PC-9 (cell line): ENCODE data around the gene DOCK2. TPM values are rescaled to one million over a fixed set of nuclear protein-coding genes. Genes with fewer than 3 reads are reported as not detected.

Source experiments
- BruUV-seq: library from RNA; stranded (reverse); fragments of 400-500 nt; replicated peaks from 2 replicates; lab custom pipeline; 2021; lab: Mats Ljungman, UMichigan
- CTCF ChIA-PET: fragments of 300-600 bp; sonication (Branson Sonifier 250); formaldehyde crosslinking; loops from one replicate; lab custom pipeline; 2022; ENCODE audit warnings: antibody characterized with exemption; lab: Charles Lee
- POLR2A ChIA-PET: fragments of 300-600 bp; sonication (Branson Sonifier 250); formaldehyde crosslinking; loops from one replicate; lab custom pipeline; 2022; ENCODE audit warnings: antibody characterized with exemption; ENCODE audit not compliant: unreplicated experiment; lab: Charles Lee
- DNase-seq, 2 experiments: peaks; one replicate each; pipeline versions ENCODE4 v3.0.0 to v3.0.0-alpha.2; 2015 to 2022; ENCODE audit warnings: mixed read lengths in 1 of 2
- H2AFZ ChIP-seq: fragments of 200-600 bp; sonication (generic); 2 replicates; pipeline ENCODE4 v1.8.1; 2017; ENCODE audit warnings: antibody characterized with exemption
- H3F3A ChIP-seq: fragments of 200-600 bp; sonication (generic); 2 replicates; pipeline ENCODE4 v1.8.1; 2017; ENCODE audit warnings: antibody characterized with exemption, mild to moderate bottlenecking, low read depth; ENCODE audit not compliant: insufficient read depth
- H3K27ac ChIP-seq: fragments of 200-600 bp; sonication (generic); 2 replicates; pipeline ENCODE4 v1.6.1; 2016; ENCODE audit warnings: mixed run types
- H3K27me3 ChIP-seq: fragments of 200-600 bp; sonication (generic); 2 replicates; pipeline ENCODE4 v1.6.1; 2016; ENCODE audit warnings: low read depth, mixed run types; ENCODE audit not compliant: insufficient read depth
- H3K36me3 ChIP-seq: fragments of 200-600 bp; sonication (generic); 2 replicates; pipeline ENCODE4 v1.6.1; 2016; ENCODE audit warnings: low read depth, mixed run types
- H3K4me1 ChIP-seq: fragments of 200-600 bp; sonication (generic); replicated peaks from 2 replicates; pipeline ENCODE4 v1.6.1; 2016; ENCODE audit warnings: mixed run types; ENCODE audit not compliant: insufficient read depth
- H3K4me2 ChIP-seq: fragments of 200-600 bp; sonication (generic); 2 replicates; pipeline ENCODE4 v1.6.1; 2017; ENCODE audit warnings: mixed run types
- H3K4me3 ChIP-seq: fragments of 200-600 bp; sonication (generic); 2 replicates; pipeline ENCODE4 v1.6.1; 2016; ENCODE audit warnings: mixed run types
- H3K79me2 ChIP-seq: fragments of 200-600 bp; sonication (generic); 2 replicates; pipeline ENCODE4 v1.6.1; 2017; ENCODE audit warnings: low read depth, mixed run types
- H3K9me2 ChIP-seq: fragments of 200-600 bp; sonication (generic); 2 replicates; pipeline ENCODE4 v1.8.1; 2017; ENCODE audit warnings: mild to moderate bottlenecking; ENCODE audit not compliant: insufficient read depth
- H3K9me3 ChIP-seq: fragments of 200-600 bp; sonication (generic); 2 replicates; pipeline ENCODE4 v1.8.1; 2016; ENCODE audit warnings: low read depth; ENCODE audit not compliant: insufficient read depth
- H4K20me1 ChIP-seq: fragments of 200-600 bp; sonication (generic); 2 replicates; pipeline ENCODE4 v1.8.1; 2017; ENCODE audit not compliant: insufficient read depth
- CTCF ChIP-seq: fragments of 200-600 bp; sonication (generic); conservative IDR thresholded peaks from 2 replicates; pipeline ENCODE4 v1.6.1; 2017; ENCODE audit warnings: mixed run types, antibody characterized with exemption, mild to moderate bottlenecking, moderate library complexity
- EZH2 ChIP-seq: fragments of 200-600 bp; sonication (generic); IDR thresholded peaks from 2 replicates; pipeline ENCODE4 v1.8.0; 2017; ENCODE audit warnings: antibody characterized with exemption, low read depth
- intact Hi-C: fragments of 100-400 bp; cut with micrococcal nuclease; formaldehyde crosslinking; loops from one replicate; pipeline ENCODE4 v1.10.0; 2022; ENCODE audit not compliant: unreplicated experiment
- total RNA-seq: library from RNA; stranded (reverse); gene quantifications from 2 replicates; pipeline ENCODE4 v1.2.3, GENCODE V29; 2021

Gene DOCK2
- total RNA-seq, 1 experiment from 2014 or later: 0.41 TPM

DNA sequence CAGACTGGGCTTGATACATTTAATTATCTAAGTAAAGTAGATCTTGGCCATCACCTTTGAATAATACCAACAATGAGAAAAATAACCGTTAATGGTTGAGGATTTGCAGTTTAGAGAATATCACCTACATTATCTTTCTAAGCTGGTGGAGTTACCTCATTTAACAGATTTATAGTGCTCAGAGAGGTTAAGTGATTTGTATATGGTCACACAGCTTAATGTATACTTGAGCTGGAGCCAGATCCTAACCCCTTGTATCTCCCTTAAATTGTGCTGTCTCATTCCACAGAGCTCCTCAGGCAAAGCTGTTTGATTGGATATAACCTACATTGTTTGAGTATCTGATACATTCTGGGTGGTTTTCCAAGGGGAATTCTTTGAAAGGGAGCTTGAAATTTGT, 285.4 kb downstream of the DOCK2 start:
- intact Hi-C loops: no loop called here
- CTCF ChIA-PET: interaction anchor here (1.0 kb wide), 1 partner anchor 58 kb away, joined by 3 read pairs; the partner anchor contains the start of gene INSYN2B
- no TSS peak for BruUV-seq

DNA sequence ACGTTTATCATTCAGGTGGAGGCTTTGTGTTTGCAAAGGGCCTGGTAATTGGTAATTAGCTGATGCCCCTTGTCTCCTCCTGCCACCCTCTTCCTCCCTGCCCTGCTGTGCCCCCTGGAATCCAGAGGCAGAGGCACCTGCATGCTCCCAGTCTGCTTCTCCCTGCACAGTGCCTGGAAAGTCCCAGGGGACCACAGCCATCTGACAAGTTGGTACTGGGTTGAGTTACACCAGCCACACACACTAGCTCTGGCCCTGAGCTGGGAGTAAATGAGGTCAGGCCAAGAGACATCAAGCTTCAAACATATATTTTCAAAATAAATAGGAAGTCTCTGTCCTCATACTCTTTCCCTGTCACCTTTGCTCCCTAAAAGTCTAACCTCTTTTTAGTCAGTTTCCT, 286.9 kb downstream of the DOCK2 start:
- DNase-seq: no peak
- Histone ChIP-seq H3F3A (no peaks in the 10 kb centered on the region), H3K4me3 (no peak overlapping the region), H3K36me3 (no peaks in the 10 kb centered on the region), H3K4me1 (0 out of 2 replicates have a peak, but pooled peaks cover 6% of the 10 kb centered on the region), H4K20me1 (no peaks in the 10 kb centered on the region), H3K27me3 (no peaks in the 10 kb centered on the region), H3K4me2 (no peak overlapping the region), H2AFZ (peak overlapping the region; percentile 44; the same call in 1 of the 2 replicates), H3K79me2 (no peaks in the 10 kb centered on the region), H3K27ac (no peak overlapping the region), H3K9me3 (no peaks in the 10 kb centered on the region), H3K9me2 (no peaks in the 10 kb centered on the region)
- ChIA-PET CTCF (no interaction called here), POLR2A (no interaction called here)
- intact Hi-C loops: no loop called here
- BruUV-seq: no TSS peak
- TF ChIP-seq CTCF (no peak), EZH2 (no peak)

More for the DNA sequence above, 285.4 kb downstream of the DOCK2 start:
- H3K4me3 ChIP-seq: no peak overlapping the region
- TF ChIP-seq CTCF (no peak), EZH2 (no peak)
- H3K27me3 ChIP-seq: no peaks in the 10 kb centered on the region
- H3K4me1 ChIP-seq: 0 out of 2 replicates have a peak, but pooled peaks cover 6% of the 10 kb centered on the region
- no peak for DNase-seq
- H3K79me2 ChIP-seq: no peaks in the 10 kb centered on the region
- H3F3A ChIP-seq: no peaks in the 10 kb centered on the region
- POLR2A ChIA-PET: interaction anchor here (0.6 kb wide), 1 partner anchor 768 kb away, joined by 5 read pairs; no protein-coding TSS in a partner anchor
- H3K4me2 ChIP-seq: no peak overlapping the region
- no peak overlapping the region for H2AFZ ChIP-seq
- H4K20me1 ChIP-seq: no peaks in the 10 kb centered on the region
- H3K9me2 ChIP-seq: no peaks in the 10 kb centered on the region
- H3K36me3 ChIP-seq: no peaks in the 10 kb centered on the region
- H3K9me3 ChIP-seq: no peaks in the 10 kb centered on the region
- no peak overlapping the region for H3K27ac ChIP-seq

DNA sequence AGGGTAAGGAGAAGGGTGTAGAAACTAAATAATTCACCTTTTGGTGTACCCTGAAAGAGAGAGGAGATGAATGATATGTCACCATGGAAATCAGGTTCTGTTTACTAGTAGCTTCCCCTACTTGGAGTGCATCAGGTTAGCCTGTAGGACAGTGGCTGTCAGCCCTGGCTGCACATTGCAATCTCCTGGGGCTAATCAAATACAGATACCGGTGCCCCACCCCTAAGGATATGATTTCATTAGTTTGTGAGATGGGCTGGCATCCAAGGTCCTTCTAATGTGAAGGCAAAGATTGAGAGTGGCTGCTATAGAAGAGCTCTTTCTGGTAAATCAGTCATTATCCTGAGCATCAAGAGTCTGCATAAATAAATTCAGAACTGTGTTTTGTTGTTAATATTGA, 296.1 kb downstream of the DOCK2 start:
- no peak overlapping the region for H3K27ac ChIP-seq
- no TSS peak for BruUV-seq
- no peaks in the 10 kb centered on the region for H3F3A ChIP-seq
- H3K4me1 ChIP-seq: no peaks in the 10 kb centered on the region
- CTCF ChIA-PET: no interaction called here
- DNase-seq: no peak
- no peak overlapping the region for H3K4me3 ChIP-seq
- H3K36me3 ChIP-seq: no peaks in the 10 kb centered on the region
- no peaks in the 10 kb centered on the region for H4K20me1 ChIP-seq
- no peaks in the 10 kb centered on the region for H3K27me3 ChIP-seq
- intact Hi-C loops: no loop called here
- no peaks in the 10 kb centered on the region for H3K9me3 ChIP-seq
- POLR2A ChIA-PET: no interaction called here
- no peak overlapping the region for H2AFZ ChIP-seq
- H3K4me2 ChIP-seq: no peak overlapping the region
- no peaks in the 10 kb centered on the region; the same call in 1 of the 2 replicates for H3K9me2 ChIP-seq
- no peaks in the 10 kb centered on the region for H3K79me2 ChIP-seq
- TF ChIP-seq CTCF (no peak), EZH2 (no peak)
